22Rv1 (cell line): ENCODE measurements around the gene ZFYVE28.

Experiments
- CTCF ChIP-seq: fragments of 450-650 bp; IDR thresholded peaks from 2 replicates; pipeline ENCODE4 v1.5.1; 2017; ENCODE audit warnings: mild to moderate bottlenecking
- ZFX ChIP-seq: fragments of 450-650 bp; IDR thresholded peaks from 2 replicates; pipeline ENCODE4 v1.6.1; 2017; ENCODE audit warnings: antibody characterized with exemption, borderline replicate concordance

DNA sequence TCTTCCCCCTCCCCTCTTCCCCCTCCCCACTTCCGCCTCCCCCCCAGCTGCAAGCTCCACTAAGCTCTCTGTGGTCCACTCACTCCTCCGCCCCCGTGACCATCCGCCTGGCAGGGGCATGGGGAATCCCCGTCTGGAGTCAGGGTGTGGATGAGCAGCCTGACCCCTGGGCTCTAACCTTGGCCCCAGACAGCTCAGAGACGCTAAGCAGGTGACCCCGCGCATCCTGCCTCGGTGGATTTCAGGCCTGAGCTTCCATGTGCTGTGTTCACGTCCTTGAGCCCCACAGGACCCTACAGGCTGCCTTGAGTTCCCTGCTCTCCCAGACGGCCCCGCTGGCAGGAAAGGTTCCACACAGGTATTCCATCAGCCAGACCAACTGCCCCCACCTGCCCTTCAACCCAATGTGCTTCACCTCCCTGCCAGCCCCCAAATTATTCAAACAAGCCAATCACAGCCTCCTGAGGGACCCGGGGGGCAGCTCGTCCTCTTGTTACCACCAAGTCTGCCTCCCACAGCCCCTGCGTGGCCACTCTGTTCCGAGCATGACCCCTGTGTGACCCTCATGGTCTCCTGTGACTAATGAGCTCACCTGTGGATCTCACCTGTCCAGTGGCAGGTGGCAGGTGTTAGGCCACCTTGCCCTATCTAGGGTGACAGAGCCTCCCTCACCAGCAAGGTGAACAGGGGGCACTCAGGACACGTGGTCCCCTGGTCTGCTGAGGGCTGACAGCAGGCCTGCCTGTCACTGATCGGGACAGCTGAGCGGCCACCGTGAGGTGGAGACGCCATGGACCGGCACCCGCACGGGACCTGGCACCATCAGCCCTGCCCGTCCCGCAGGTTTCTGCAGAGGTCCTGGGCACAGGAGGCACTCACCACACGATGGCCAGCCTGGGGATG is 83.4 kb downstream of the ZFYVE28 start:
- TF ChIP-seq CTCF, result no peak
- TF ChIP-seq ZFX, result no peak
